ENCODE data around the gene BCAS3.

BCAS3 gene

DNA sequence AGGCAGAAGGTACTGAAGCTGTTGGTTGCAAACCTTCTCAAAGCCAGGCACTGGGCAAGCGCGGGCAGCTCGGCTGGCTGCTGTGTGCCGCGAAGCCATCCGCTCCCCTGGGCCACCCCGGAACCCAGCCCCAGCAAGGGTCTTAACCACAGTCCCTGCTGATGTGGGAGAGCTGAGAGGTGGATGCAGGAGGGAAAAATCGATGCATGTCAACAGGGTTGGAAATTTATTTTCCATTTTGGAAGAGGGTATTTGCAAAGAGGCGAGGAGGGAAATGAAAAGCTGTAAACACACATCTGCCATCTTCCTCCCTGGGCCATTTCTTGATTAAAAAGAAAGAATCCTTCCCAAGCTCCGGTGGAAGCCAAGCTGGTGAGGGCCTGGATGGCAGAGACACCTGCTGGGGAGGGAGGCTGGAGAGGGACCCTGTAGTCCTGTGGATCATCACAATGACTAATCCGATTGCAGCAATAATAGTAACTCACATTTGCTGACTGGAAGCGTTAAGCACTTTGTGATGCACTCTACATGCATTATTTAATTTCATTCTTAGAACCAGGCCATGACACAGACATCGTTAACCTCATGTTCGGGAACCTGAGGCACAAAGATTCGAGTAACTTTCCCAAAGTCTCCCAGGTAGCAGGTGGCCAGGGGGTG is 708.1 kb downstream of the BCAS3 start (continued):
- TF ChIP-seq PATZ1 (CRISPR knock-in tag; IDR thresholded peaks at IDR 0.05; ENCODE audit: borderline replicate concordance) (no peak), TOX (CRISPR knock-in tag; IDR thresholded peaks at IDR 0.05; ENCODE audit: borderline replicate concordance) (no peak), ZNF8 (CRISPR knock-in tag; IDR thresholded peaks at IDR 0.05) (no peak), ZNF565 (CRISPR knock-in tag; conservative IDR thresholded peaks at IDR 0.05; ENCODE audit: low read depth) (no peak)

DNA sequence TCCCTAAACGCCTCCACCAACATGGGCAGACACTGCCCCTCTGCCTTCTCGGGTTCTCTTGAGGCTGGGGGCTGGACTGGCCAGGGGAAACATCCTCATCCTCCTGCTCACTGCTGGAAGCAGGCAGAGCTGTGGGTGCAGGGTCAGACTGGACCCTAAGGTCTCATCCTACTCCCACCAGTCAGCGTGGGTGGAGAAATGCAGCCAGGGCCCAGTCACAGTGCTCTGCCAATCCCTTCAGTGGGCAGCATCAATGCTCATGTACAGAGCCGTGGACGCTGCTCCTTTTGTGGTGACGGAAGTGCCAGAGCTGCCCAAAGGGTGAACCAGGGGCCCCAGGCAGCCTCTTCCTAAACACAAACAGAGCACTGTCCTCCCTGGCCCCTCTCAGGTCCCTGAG is 708.6 kb downstream of the BCAS3 start:
- no peak for ATAC-seq
- TF ChIP-seq, protein P1, sequence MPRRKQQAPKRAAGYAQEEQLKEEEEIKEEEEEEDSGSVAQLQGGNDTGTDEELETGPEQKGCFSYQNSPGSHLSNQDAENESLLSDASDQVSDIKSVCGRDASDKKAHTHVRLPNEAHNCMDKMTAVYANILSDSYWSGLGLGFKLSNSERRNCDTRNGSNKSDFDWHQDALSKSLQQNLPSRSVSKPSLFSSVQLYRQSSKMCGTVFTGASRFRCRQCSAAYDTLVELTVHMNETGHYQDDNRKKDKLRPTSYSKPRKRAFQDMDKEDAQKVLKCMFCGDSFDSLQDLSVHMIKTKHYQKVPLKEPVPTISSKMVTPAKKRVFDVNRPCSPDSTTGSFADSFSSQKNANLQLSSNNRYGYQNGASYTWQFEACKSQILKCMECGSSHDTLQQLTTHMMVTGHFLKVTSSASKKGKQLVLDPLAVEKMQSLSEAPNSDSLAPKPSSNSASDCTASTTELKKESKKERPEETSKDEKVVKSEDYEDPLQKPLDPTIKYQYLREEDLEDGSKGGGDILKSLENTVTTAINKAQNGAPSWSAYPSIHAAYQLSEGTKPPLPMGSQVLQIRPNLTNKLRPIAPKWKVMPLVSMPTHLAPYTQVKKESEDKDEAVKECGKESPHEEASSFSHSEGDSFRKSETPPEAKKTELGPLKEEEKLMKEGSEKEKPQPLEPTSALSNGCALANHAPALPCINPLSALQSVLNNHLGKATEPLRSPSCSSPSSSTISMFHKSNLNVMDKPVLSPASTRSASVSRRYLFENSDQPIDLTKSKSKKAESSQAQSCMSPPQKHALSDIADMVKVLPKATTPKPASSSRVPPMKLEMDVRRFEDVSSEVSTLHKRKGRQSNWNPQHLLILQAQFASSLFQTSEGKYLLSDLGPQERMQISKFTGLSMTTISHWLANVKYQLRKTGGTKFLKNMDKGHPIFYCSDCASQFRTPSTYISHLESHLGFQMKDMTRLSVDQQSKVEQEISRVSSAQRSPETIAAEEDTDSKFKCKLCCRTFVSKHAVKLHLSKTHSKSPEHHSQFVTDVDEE (CRISPR knock-in tag; IDR thresholded peaks at IDR 0.05), result no peak
- TF ChIP-seq ZFP3 (CRISPR knock-in tag; IDR thresholded peaks at IDR 0.05) (no peak), SNAI2 (CRISPR knock-in tag; IDR thresholded peaks at IDR 0.05) (no peak), ISL1 (CRISPR knock-in tag; IDR thresholded peaks at IDR 0.05) (no peak), OSR1 (CRISPR knock-in tag; IDR thresholded peaks at IDR 0.05) (no peak), CSRNP3 (CRISPR knock-in tag; IDR thresholded peaks at IDR 0.05) (no peak), ESRRG (CRISPR knock-in tag; IDR thresholded peaks at IDR 0.05) (no peak), PPARA (CRISPR knock-in tag; IDR thresholded peaks at IDR 0.05; ENCODE audit: borderline replicate concordance) (no peak), RARB (CRISPR knock-in tag; IDR thresholded peaks at IDR 0.05) (no peak), GLIS3 (CRISPR knock-in tag; IDR thresholded peaks at IDR 0.05) (no peak), ARNTL (CRISPR knock-in tag; IDR thresholded peaks at IDR 0.05; ENCODE audit: borderline replicate concordance, low read depth) (no peak), ZNF70 (CRISPR knock-in tag; IDR thresholded peaks at IDR 0.05) (no peak), TCF4 (CRISPR knock-in tag; IDR thresholded peaks at IDR 0.05; ENCODE audit: borderline replicate concordance) (no peak), CREB5 (CRISPR knock-in tag; IDR thresholded peaks at IDR 0.05; ENCODE audit: low read depth) (no peak), PATZ1 (CRISPR knock-in tag; IDR thresholded peaks at IDR 0.05; ENCODE audit: borderline replicate concordance) (no peak), ZFP30 (CRISPR knock-in tag; IDR thresholded peaks at IDR 0.05) (no peak), CSDC2 (CRISPR knock-in tag; IDR thresholded peaks at IDR 0.05) (no peak), BACH2 (CRISPR knock-in tag; IDR thresholded peaks at IDR 0.05; ENCODE audit: borderline replicate concordance) (no peak)
- TF ChIP-seq, protein P2, sequence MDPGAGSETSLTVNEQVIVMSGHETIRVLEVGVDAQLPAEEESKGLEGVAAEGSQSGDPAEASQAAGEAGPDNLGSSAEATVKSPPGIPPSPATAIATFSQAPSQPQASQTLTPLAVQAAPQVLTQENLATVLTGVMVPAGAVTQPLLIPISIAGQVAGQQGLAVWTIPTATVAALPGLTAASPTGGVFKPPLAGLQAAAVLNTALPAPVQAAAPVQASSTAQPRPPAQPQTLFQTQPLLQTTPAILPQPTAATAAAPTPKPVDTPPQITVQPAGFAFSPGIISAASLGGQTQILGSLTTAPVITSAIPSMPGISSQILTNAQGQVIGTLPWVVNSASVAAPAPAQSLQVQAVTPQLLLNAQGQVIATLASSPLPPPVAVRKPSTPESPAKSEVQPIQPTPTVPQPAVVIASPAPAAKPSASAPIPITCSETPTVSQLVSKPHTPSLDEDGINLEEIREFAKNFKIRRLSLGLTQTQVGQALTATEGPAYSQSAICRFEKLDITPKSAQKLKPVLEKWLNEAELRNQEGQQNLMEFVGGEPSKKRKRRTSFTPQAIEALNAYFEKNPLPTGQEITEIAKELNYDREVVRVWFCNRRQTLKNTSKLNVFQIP (CRISPR knock-in tag; IDR thresholded peaks at IDR 0.05; ENCODE audit: borderline replicate concordance, low read depth), result no peak
